COLO829 (cell line): ENCODE data around the gene B4GALT3.

Experiments used
- DNase-seq: peaks from one replicate; pipeline ENCODE4 v3.0.0; 2012; ENCODE audit warnings: low spot score

B4GALT3 gene

GRCh38 chr1:161162052-161162451, 15.3 kb downstream of the B4GALT3 start:
- no peak for DNase-seq

GRCh38 chr1:161161652-161162051, 15.7 kb downstream of the B4GALT3 start:
- no peak for DNase-seq

- DNase-seq: no peak
Observed at GRCh38 chr1:161160671-161161145, 16.6 kb downstream of the B4GALT3 start.

- no peak for DNase-seq
Observed at GRCh38 chr1:161159913-161160243, 17.4 kb downstream of the B4GALT3 start.

GRCh38 chr1:161159087-161159912, 18.0 kb downstream of the B4GALT3 start, which contains the start of gene USP21:
Gene USP21, plus strand, starts transcription at chr1:161159500. Its CDS starts 1,141 bp downstream, at chr1:161160641.
- DNase-seq: peak; percentile 99

GRCh38 chr1:161158316-161159010, 18.8 kb downstream of the B4GALT3 start:
- DNase-seq: no peak

- DNase-seq: no peak
Observed at GRCh38 chr1:161157867-161158266, 19.4 kb downstream of the B4GALT3 start.

- DNase-seq: peak; percentile 96
Observed at GRCh38 chr1:161153682-161154337, 23.5 kb downstream of the B4GALT3 start, which contains the start of gene UFC1. Gene UFC1, plus strand, starts transcription at chr1:161153978. Its CDS starts 20 bp downstream, at chr1:161153998.

- DNase-seq: no peak
Observed at GRCh38 chr1:161153176-161153575, 24.1 kb downstream of the B4GALT3 start.

- DNase-seq: no peak
Observed at GRCh38 chr1:161145832-161146231, 31.5 kb downstream of the B4GALT3 start.

GRCh38 chr1:161140755-161141400, 36.4 kb downstream of the B4GALT3 start:
- no peak for DNase-seq

GRCh38 chr1:161139766-161140165, 37.5 kb downstream of the B4GALT3 start:
- peak; percentile 59 for DNase-seq

- DNase-seq: no peak
Observed at GRCh38 chr1:161138431-161138830, 38.9 kb downstream of the B4GALT3 start.

- no peak for DNase-seq
Observed at GRCh38 chr1:161137881-161138280, 39.4 kb downstream of the B4GALT3 start.

- DNase-seq: no peak
Observed at GRCh38 chr1:161133220-161133740, 44.0 kb downstream of the B4GALT3 start.

GRCh38 chr1:161132410-161133219, 44.7 kb downstream of the B4GALT3 start, which contains the start of gene DEDD:
Gene DEDD, minus strand, starts transcription at chr1:161132667. Its CDS starts 8,205 bp downstream, at chr1:161124462.
- peak; percentile 98 for DNase-seq

- no peak for DNase-seq
Observed at GRCh38 chr1:161131523-161132409, 45.5 kb downstream of the B4GALT3 start.

GRCh38 chr1:161130266-161130665, 47.0 kb downstream of the B4GALT3 start:
- DNase-seq: no peak

GRCh38 chr1:161128591-161129420, 48.5 kb downstream of the B4GALT3 start:
- DNase-seq: no peak
